CD1c-positive myeloid dendritic cell (primary cell): ENCODE results near the gene LIMS3.
"Not testable (repeated sequence)": the region's sequence is repeated elsewhere in the genome, so short reads cannot be mapped to it uniquely, and the experiment has no call there.

ENCODE experiments used
- DNase-seq: peaks from one replicate; pipeline ENCODE4 v3.0.0-alpha.2; 2016; ENCODE audit errors: extremely low spot score

LIMS3 gene, protein sequence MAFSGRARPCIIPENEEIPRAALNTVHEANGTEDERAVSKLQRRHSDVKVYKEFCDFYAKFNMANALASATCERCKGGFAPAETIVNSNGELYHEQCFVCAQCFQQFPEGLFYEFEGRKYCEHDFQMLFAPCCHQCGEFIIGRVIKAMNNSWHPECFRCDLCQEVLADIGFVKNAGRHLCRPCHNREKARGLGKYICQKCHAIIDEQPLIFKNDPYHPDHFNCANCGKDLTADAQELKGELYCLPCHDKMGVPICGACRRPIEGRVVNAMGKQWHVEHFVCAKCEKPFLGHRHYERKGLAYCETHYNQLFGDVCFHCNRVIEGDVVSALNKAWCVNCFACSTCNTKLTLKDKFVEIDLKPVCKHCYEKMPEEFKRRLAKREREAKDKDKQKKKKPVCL

GRCh38 chr2:109898462-109899336 lies at the start of gene LIMS3:
Gene LIMS3, plus strand, starts transcription at chr2:109898688. Its CDS starts 41 bp downstream, at chr2:109898729.
- DNase-seq = not testable (repeated sequence)

- DNase-seq = not testable (repeated sequence)
Measured at GRCh38 chr2:109871129-109871751, 27.2 kb upstream of the LIMS3 start.

GRCh38 chr2:109876625-109877024 lies 21.9 kb upstream of the LIMS3 start:
- not testable (repeated sequence) for DNase-seq

- DNase-seq = not testable (repeated sequence)
Measured at GRCh38 chr2:109882112-109882511, 16.4 kb upstream of the LIMS3 start.

GRCh38 chr2:109888414-109888813 lies 10.1 kb upstream of the LIMS3 start:
- not testable (repeated sequence) for DNase-seq

DNA sequence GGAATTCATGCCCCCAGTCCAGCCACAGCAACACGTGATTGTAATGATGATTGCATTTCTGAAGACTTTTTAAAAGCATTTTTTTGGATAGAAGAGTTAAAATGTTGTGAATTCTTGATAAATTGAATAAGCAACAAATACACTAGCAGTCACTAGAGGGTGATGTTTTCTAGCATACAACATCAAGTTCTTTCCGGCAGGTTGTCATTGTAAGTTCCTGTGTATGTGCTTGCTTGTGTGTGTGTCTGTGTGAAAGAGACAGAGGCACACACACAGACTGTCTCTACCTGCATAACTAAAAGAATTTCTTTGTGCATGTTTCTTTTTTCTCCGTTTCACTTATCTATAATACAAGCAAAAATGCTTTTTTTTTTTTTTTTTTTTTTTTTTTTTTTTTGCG lies 8.6 kb upstream of the LIMS3 start:
- not testable (repeated sequence) for DNase-seq

- not testable (repeated sequence) for DNase-seq
Measured at GRCh38 chr2:109891024-109891423, 7.5 kb upstream of the LIMS3 start.

GRCh38 chr2:109893736-109894135 lies 4.8 kb upstream of the LIMS3 start:
- not testable (repeated sequence) for DNase-seq

DNA sequence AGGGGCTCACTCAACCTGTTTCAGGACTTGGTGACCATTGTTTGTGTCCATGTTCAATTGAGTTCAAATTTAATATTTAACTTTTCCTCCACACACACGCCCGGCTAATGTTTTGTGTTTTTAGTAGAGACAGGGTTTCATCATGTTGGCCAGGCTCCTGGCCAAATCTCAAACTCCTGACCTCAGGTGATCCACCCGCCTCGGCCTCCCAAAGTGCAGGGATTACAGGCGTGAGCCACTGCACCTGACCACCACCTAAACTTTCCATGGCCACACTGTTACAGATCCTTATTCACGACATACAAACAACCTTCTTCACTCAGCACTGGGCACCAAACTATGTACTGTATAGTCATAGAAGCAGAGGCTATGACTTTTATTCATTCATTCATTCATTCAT lies 4.3 kb upstream of the LIMS3 start:
- not testable (repeated sequence) for DNase-seq

- not testable (repeated sequence) for DNase-seq
Measured at GRCh38 chr2:109895090-109895869, 3.2 kb upstream of the LIMS3 start.

DNA sequence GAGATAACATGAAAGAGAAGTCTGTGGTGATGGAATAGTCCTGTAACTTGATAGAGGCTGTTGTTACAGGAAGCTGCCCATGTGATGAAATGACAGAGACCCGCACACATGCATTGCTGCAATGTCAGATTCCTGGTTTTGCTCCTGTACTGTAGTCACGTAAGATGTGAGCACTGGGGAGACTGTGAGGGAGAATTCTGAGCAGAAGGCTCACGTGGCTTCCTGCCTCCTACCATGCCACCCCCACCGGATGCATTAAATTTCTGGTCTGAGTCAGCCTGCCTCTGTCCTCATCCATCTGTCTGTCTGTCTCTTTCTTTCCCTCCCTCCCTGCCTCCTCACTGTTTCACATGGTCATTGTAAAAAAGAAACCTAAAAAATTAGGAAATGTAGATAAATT lies 2.3 kb upstream of the LIMS3 start:
- not testable (repeated sequence) for DNase-seq

GRCh38 chr2:109897769-109898461 lies 573 bp upstream of the LIMS3 start:
- DNase-seq = not testable (repeated sequence)

- not testable (repeated sequence) for DNase-seq
Measured at GRCh38 chr2:109905796-109906195, 7.3 kb downstream of the LIMS3 start.

- DNase-seq = not testable (repeated sequence)
Measured at GRCh38 chr2:109908626-109909025, 10.1 kb downstream of the LIMS3 start.

- not testable (repeated sequence) for DNase-seq
Measured at GRCh38 chr2:109910789-109911188, 12.3 kb downstream of the LIMS3 start.

DNA sequence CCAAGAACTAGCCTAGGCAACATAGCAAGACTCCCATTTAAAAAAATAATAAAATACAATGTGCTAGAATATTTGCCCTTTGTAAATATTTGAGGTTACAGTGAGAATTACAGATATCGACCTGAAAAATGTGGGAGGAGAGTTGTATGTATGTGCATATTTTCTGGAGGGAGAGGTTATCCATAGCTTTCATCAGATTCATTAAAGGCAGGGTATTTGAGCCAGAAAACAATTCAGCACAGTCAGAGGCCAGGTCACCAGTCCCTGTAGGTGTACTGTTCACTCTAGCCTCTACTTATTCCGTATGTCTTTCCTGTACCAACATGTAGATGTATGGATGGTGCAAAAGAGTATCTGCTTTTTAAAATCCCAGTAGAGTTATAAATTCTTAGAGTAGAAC lies 15.4 kb downstream of the LIMS3 start:
- not testable (repeated sequence) for DNase-seq

GRCh38 chr2:109914552-109914951 lies 16.1 kb downstream of the LIMS3 start:
- not testable (repeated sequence) for DNase-seq

DNA sequence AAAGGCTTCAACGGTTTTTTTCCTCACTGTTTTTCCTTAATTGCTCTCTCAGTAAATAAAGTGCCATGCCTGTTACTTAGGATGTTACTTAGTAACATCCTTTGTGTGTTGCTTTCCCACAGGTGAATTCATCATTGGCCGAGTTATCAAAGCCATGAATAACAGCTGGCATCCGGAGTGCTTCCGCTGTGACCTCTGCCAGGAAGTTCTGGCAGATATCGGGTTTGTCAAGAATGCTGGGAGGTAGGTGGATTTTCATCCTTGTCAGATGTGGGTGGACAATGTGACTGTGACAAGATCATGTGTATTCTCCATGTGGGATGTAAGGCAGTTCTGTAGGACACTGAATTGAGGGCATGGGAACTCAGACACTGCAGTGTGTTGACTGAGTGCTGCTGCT lies 17.3 kb downstream of the LIMS3 start:
- DNase-seq = not testable (repeated sequence)

GRCh38 chr2:109920162-109920561 lies 21.7 kb downstream of the LIMS3 start:
- DNase-seq = not testable (repeated sequence)

- not testable (repeated sequence) for DNase-seq
Measured at GRCh38 chr2:109921543-109922384, 23.3 kb downstream of the LIMS3 start.
